HK-2 (cell line): ENCODE measurements around the gene PPP3R1.

Experiments used
- DNase-seq: peaks from one replicate; pipeline ENCODE4 v3.0.0-alpha.2; 2018; ENCODE audit not compliant: unreplicated experiment

The PPP3R1 gene

GRCh38 chr2:68258851-68259250 is 6.5 kb upstream of the PPP3R1 start:
- no peak for DNase-seq

DNA sequence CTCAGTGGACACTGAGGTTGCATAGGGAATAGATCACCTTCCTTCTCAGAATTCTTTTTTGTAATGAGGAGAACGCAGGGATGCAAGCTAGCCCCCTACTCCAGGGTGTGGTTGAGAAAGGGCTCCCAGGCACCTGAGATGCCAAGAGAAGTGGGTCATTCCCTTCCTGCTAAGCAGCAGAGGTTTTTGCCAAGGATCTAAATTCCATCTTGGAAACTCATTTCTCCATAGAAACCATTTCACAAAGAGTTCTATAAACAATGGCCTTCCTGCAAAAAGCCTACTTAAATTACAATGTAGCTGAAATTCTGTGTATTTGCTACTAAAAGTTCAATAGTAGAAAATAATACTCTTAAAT is 3.7 kb upstream of the PPP3R1 start:
- DNase-seq = no peak

- DNase-seq = no peak
Measured at GRCh38 chr2:68253219-68254068, 1.1 kb upstream of the PPP3R1 start.

DNA sequence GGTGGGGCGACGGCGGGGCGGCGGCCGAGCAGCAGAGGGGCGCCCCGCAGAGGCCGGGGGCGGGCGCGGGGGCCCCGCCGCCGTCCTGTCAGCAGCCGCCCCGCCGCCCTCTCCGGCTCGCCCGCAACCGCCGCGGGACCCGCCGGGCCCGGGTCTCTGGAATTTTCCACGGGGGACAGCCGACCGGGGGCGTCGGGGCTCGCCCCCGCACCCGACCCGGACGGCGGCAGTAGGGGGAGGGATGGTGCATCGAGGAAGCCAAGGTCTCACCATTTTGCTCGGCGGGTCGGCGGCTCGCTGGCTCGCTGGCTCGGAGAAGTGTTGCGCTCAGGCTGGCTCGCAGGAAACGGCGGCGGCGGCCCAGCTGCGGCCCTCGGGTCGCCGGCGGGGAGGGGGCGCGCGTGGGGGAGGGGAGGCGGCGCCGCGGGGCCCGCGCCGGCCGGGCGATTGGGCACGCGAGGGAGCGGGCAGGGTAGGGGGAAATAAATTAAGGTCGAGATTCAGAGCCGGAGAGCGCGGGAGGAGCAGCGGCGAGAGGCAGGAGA is 405 bp downstream of the PPP3R1 start:
- DNase-seq = peak; percentile 35

GRCh38 chr2:68251187-68251854 is 1.0 kb downstream of the PPP3R1 start:
- peak; percentile 68 for DNase-seq

DNA sequence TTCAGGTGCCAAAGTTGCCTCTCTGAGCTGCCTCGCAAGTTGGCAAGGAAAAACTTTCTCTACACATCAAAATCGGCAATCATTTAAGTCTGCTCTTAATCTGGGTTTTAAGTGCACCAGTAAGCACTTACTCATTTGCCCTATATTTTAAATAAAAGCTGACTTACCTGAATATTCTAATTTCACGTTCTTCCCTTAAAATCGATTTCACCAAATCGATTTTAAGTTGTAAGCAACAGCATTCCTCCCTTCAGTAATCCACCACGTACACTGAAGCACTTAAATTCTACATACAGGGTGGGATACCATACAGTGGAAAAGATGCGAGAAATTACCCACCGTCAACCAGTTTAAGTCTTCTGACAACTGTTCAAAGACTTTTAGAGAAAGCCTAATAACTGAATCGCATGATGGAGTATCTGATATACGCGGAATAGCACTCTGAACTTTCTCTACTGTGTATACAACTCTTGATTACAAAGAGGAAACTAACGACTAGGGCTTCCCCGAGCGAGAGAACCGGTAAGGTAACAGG is 1.6 kb downstream of the PPP3R1 start:
- no peak for DNase-seq

GRCh38 chr2:68250196-68250595 is 2.1 kb downstream of the PPP3R1 start:
- no peak for DNase-seq

DNA sequence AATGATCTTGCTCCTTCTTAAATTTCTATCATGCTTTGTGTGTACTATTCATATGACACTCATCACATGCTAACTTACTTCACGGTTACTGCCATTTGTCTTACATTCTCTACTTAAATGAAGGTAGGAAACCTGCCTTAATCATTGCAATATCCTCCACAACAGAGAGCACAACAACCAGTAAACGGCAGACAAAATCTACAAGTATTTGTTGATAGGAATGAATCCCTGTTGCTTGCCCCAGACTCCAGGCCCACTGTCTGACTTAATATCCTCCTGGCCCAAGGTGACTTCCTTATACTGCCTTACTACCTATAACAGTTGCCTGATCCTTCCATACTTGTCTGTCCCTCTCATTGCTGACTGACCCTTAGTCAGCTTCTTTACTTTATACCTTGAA is 3.5 kb downstream of the PPP3R1 start:
- no peak for DNase-seq

- DNase-seq = no peak
Measured at GRCh38 chr2:68248361-68248760, 4.0 kb downstream of the PPP3R1 start.

- DNase-seq = no peak
Measured at GRCh38 chr2:68246396-68246795, 5.9 kb downstream of the PPP3R1 start.

GRCh38 chr2:68245672-68246071 is 6.7 kb downstream of the PPP3R1 start:
- DNase-seq = no peak

GRCh38 chr2:68245066-68245465 is 7.3 kb downstream of the PPP3R1 start:
- no peak for DNase-seq

DNA sequence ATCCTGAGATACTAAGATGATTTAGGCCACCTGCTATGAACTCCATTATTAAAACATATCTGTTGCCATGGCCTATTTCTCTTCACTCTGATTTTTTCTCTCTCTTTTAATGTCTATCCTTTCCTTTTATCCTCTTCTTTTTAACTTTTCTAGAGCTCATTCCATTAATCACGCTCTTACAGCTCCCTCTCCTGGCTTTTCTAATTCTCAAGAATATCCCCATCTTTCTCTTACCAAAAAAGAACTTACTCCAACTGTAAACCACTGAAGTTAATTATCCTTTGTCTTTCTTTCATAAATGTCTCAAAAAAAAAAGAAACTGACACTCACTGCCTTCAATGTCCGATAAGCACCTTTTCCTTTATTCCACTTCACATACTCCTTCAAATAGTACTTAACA is 7.9 kb downstream of the PPP3R1 start:
- DNase-seq = no peak

DNA sequence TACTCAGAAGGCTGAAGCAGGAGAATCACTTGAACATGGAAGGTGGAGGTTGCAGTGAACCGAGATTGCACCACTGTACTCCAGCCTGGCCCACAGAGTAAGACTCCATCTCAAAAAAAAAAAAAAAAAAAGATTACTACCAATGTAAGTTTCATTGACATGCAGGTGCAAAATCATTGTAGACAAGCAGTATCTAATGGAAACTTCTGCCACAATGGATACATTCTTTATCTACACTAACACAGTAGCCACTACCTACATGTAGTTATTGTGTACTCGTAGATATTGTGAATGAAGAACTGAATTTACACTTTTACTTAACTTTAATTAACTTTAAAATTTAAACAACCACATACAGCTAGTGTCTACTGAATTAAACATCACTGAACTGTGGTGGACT is 10.6 kb downstream of the PPP3R1 start:
- DNase-seq = no peak

DNA sequence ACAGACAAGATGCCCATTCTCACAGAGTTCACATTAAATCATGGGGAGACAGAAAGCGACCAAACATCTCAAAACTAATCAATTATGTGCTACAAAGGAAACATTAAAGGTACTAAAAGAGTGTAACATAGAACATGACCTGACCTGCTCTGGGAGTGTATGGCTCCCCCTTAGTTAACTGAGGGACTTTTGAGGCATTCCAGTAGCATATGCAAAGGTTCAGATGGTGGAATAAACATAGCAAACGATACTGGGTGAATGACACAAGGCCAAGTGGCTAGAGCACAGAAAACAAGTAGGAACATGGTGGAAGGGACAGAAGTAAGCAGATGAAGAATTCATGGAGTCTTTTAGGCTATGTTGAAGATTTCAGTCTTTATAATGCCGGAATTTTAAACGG is 11.9 kb downstream of the PPP3R1 start:
- DNase-seq = no peak

DNA sequence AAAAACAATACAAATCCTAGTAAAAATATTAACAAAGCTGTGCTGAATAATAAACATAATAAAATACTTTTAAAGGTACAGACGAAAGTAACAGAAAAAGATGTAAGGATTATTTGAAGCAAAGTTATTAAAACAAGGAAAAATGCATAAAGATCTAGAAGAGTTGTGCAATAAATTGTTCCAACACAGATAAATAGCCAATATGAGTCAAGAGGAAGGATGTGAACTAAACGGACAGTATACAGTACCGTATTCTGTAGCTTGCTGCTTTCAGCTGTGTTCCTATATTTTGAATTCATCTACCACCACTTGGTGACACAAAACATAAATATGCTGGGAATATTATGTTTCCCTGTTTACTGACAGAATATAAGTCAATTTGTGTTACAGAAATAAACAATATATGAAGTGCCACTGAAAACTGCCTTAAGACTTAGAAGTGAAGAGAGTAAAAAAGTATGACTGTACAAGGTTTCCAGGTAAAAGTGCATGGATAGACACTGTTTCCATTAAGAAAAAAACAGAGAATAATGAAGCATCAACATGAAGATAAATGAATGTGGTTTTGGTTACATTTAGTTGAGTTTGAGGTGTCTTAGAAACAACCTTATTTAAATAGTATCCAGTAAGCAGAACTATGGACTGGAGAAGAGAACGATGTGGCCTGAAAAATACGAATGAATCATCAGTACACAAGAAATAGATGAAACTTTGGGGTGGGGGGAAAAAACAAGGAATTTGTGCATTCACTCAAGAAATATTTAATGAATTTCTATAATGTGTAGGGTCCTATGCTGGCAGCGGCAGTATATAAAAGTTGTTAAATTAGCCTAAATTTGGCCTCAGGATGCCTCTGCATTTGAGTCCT is 13.1 kb downstream of the PPP3R1 start:
- no peak for DNase-seq

GRCh38 chr2:68237976-68238580 is 14.3 kb downstream of the PPP3R1 start:
- DNase-seq = no peak

DNA sequence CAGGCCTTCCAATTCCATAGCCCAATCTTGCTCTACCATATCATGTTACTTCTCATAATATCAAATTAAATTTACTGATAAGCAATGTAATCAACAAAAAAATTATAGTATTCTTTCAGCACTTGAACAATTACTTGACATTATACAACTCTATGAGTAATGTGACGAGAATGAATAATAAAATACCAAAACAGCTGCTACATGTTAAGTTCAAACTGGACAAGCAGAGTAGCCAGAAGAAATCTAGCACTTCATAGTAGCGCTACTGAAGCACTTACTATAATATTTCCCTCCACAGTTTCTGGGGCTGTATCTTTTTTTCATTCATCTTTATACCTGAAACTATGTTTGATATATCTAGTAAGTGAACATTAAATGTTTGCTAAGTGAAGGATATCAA is 14.9 kb downstream of the PPP3R1 start:
- no peak for DNase-seq

- DNase-seq = no peak
Measured at GRCh38 chr2:68236876-68237275, 15.5 kb downstream of the PPP3R1 start.

GRCh38 chr2:68236103-68236734 is 16.1 kb downstream of the PPP3R1 start:
- DNase-seq = no peak

DNA sequence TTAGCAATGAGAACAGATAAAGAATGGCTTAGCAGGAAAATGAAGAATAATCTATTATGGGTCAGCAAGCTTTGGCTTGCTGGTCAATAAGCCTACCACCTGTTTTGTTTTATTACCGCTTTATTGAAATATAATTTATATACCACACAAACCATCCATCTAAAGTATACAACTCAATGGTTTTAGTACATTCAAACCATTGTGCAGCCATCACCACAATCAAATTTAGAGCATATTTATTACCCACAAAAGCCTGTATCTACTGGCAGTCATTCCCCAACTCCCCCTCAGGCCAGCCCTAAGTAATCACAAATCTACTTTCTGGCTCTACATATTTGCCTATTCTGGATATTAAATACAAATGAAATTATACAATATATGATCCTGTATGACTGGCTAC is 17.2 kb downstream of the PPP3R1 start:
- DNase-seq = no peak
